VCaP (cell line): ENCODE measurements around the gene ABLIM3.

Experiments used
- H3K27ac ChIP-seq: fragments of 450-650 bp; 2 replicates; pipeline ENCODE4 v1.5.1; 2017
- CTCF ChIP-seq: fragments of 450-650 bp; conservative IDR thresholded peaks from 2 replicates; pipeline ENCODE4 v1.5.1; 2017; ENCODE audit warnings: mild to moderate bottlenecking, moderate library complexity

ABLIM3 gene

GRCh38 chr5:149143470-149143869 is 2.2 kb downstream of the ABLIM3 start:
- H3K27ac ChIP-seq: peak overlapping the region; percentile 83
- TF ChIP-seq CTCF: no peak

- TF ChIP-seq CTCF: no peak
- H3K27ac ChIP-seq: peak overlapping the region; percentile 83
These were observed 3.3 kb downstream of the ABLIM3 start for GRCh38 chr5:149144637-149145036.

DNA sequence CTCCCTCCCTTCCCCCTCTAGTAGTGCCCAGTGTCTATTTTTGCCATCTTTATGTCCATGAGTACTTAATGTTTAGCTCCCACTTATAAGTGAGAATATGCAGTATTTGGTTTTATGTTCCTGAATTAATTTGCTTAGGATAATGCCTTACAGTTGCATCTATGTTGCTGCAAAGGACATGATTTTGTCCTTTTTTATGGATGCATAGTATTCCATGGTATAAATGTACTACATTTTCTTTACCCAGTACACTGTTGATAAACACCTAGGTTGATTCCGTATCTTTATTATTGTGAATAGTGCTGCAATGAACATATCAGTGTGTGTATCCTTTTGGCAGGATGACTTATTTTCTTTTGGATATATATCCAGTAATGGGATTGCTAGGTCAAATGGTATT is 3.8 kb downstream of the ABLIM3 start:
- peak overlapping the region; percentile 83 for H3K27ac ChIP-seq
- TF ChIP-seq CTCF: no peak

- no peak for TF ChIP-seq CTCF
- no peak overlapping the region for H3K27ac ChIP-seq
These were observed 6.4 kb downstream of the ABLIM3 start for GRCh38 chr5:149147676-149148075.

DNA sequence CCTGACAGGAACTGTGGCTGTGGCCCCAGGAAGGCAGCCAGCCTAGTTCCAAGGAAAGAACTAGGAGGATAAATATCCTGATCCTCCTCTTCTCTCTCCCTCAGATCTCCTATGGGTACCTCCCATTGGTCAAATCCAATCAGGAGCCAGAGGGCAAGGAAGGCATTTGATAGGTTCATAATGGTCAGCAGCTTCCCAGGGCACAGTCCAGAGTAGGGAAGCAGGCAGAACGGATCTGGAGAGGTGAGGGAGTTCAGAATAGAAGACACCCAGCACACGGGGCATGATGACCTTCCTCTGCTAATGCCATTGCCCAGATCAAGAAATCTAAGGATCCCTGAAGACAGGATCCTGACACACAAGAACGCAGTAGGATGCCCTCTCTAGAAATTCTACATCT is 8.6 kb downstream of the ABLIM3 start:
- no peak for TF ChIP-seq CTCF
- H3K27ac ChIP-seq: peak overlapping the region; percentile 81

DNA sequence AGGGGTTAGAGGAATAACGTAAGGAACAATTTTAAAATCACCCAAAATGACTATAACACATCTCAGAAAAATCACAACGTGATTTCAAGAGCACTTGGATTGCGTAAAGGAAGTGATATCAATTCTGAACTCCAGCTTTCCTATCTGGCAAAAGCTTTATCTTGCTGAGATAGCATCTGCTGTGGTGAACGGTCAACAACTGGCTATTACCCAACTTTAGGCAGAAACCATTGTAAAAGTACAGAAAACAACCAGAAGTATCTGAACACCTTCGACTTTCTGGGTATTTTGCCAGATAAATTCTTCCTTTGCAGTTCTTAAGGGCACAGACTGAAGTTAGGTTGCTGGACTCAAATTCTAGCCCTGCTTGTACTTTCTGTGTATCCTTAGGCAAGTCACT is 9.2 kb downstream of the ABLIM3 start:
- TF ChIP-seq CTCF: no peak
- peak overlapping the region; percentile 81 for H3K27ac ChIP-seq

DNA sequence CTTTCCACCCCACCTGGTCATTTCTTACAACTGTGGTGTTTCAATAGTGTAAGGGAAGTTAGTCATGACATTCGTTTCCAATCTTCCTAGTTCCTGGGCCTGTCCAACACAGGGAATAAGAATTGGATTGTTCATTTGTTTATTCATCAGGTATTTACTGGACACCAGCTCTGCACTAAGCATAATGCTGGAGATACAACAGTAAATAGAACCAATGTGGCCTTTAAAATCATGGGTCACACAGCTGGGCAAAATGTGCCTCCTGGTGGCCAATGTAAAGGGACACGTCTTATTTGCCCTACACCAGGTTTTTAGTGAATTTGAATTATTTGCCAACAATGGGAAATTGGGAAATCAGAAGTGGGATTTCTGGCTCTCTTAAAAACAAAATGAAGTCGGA is 10.4 kb downstream of the ABLIM3 start:
- H3K27ac ChIP-seq: peak overlapping the region; percentile 81
- peak; percentile 29; the same call in 1 of the 2 replicates for TF ChIP-seq CTCF

DNA sequence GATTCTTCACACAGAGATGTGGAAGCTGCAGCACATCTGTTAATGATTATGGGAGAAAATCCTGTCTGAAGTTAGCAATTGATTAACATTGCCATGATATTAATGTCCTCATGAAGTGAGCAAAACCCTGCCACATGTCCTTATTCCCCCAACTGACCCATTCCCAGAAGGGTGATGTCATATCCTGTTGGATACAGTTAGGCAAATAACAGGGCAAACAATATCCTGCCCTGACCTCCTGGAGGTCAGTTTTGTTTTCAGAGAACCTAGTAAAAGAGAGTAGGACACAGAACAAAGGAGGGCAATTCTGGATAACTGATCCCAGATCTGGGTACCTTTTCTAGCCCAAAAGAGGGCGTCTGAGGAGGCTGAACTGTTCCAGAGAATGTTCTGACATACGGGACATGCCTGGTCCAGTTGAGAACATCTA is 11.0 kb downstream of the ABLIM3 start:
- peak overlapping the region; percentile 81 for H3K27ac ChIP-seq
- TF ChIP-seq CTCF: no peak
